GM12873 (cell line): ENCODE results near the gene LORICRIN.

Experiments
- TF ChIP-seq, protein P1 (sequence below): IDR thresholded peaks from 2 replicates; pipeline ENCODE4 v1.5.1; 2012; ENCODE audit warnings: low read depth, mild to moderate bottlenecking, moderate library complexity, low read length, control low read depth; ENCODE audit not compliant: insufficient read depth; ENCODE audit errors: missing control alignments

Gene LORICRIN

DNA sequence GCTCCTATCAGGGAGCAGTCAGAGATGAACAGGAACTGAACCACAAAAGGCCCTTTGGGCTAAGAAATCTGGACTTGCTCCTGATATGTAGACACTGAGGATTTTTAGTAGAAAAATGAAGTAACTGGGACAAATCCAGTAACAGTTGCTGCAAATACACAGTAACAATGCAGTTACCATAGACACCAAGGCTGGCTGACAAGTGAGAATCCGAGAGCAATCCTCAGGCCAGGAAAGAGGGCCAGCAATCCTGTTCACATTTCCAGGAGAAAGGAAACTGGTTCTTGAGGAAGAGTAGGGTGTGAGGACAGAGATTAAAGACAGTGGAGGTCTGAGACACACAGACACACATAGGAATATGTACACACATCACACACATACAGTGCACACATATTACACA lies 9.3 kb upstream of the LORICRIN start:
- TF ChIP-seq, protein P1, sequence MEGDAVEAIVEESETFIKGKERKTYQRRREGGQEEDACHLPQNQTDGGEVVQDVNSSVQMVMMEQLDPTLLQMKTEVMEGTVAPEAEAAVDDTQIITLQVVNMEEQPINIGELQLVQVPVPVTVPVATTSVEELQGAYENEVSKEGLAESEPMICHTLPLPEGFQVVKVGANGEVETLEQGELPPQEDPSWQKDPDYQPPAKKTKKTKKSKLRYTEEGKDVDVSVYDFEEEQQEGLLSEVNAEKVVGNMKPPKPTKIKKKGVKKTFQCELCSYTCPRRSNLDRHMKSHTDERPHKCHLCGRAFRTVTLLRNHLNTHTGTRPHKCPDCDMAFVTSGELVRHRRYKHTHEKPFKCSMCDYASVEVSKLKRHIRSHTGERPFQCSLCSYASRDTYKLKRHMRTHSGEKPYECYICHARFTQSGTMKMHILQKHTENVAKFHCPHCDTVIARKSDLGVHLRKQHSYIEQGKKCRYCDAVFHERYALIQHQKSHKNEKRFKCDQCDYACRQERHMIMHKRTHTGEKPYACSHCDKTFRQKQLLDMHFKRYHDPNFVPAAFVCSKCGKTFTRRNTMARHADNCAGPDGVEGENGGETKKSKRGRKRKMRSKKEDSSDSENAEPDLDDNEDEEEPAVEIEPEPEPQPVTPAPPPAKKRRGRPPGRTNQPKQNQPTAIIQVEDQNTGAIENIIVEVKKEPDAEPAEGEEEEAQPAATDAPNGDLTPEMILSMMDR, result no peak

DNA sequence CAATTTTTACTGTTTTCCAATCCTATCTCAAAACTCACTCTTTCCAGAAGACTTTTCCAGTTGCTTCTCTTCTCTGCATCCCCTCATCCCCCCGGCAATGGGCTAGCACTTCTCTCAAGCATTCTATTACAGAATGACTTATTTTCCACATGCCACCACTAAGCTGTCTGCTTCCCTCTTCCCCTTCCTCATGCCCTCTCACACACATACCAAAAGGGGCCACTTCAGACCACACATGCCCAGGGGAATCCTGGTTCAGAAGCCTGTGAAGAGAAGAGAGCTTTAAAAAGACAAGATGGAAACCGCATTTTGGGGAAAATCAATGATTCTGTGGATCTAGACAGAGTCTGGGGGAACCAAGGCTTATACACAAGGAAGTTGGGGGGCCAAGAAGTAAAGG lies 8.4 kb upstream of the LORICRIN start:
- TF ChIP-seq, protein P1, result no peak

DNA sequence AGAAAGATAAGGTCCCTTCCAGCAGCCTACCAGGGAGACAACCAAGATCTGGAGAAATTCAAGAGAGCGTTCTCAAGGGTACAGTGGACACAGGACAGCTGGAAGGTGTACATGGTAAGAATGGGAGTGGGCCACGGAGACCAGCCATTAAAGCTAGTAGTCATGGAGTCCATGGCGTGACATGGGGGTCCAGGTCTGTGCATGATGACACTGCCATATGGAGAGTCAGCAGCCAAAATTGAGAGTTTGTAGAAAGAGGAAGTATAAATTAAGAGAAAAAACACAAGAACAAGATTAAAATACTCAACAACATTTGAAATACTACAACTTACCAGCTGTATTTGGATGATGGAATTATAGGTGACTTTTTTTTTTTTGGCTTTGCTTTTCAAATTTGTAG lies 7.9 kb upstream of the LORICRIN start:
- TF ChIP-seq, protein P1, result no peak

DNA sequence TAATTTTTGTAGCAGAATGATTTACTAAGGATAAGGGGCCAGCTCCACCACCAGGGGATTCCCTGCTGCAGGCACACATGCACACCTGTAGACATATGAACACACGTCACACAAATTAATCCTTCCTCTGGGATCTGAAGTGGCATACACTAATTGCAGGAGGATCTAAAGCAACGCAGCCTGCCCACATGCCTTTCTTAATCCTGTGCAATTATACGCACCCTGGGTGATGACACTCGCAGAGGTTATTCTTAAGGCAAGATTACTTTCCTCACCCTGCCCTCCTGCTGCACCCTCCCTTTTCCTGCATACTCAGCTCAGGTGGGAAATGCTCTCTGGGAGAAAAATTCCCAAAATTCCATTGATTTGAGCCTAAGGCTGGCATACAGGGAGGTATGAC lies 7.5 kb upstream of the LORICRIN start:
- TF ChIP-seq, protein P1, result no peak

DNA sequence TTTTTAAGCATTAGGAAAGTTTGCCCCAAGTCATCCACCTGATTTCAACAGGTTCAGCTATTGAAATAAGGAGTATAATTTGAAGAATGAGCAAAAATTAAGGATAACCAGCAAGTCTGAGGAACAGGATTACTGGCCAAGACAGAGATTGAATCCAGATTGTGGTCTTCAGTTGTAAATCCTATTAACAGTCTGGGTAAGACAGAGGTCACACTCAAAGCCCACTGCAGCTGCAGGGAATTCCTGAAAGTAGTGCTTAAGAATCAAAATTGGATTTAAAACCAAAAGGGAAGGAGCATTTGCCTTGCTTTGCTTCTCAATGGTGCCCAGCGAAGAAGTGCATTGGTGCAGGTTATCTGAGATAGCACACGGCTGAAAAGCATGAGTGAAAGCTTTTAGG lies 6.4 kb upstream of the LORICRIN start:
- TF ChIP-seq, protein P1, result no peak

DNA sequence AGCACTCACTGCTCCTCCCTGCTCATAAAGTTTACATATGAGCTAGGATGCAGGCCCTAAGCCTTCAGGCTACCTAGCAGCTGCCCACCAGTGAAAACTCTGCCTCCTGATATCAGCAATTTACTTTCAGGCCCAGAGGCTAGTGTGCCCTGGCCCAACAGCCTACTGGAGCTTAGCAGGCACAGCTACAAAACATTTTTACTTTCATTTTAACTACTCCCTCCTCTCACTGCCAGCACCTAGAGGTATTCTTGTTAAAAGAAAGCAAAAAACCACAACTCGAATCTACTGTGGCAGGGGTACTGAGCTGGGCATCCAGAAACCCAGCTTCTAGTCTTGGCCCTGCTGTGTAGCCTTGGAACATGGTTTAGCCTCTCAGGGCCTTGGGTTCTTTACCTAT lies 5.8 kb upstream of the LORICRIN start:
- TF ChIP-seq, protein P1, result no peak

DNA sequence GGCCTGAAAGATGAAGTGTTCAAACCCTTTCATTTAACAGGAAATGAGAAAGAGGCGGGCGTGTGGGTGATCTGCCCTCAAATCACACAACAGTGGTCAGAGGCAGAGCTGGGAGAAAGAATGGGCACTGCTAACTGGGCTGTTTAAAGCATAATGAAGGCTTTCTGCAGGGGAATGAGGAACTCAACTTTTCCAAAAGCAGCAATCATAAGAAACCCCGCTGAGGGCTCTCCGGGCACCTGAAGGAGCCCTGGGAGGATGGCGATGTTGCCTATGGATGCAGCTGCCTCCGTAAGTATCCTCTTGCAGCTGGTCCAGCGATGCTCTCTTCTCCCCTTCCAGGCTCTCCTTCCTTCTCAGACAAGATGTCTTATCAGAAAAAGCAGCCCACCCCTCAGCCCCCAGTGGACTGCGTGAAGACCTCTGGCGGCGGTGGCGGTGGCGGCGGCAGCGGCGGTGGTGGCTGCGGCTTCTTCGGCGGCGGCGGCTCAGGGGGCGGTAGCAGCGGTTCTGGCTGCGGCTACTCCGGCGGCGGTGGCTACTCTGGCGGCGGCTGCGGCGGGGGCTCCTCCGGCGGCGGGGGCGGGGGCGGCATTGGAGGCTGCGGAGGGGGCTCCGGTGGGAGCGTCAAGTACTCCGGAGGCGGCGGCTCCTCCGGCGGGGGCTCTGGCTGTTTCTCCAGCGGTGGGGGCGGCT lies 1.2 kb downstream of the LORICRIN start:
- TF ChIP-seq, protein P1, result no peak
